Activated CD4-positive, alpha-beta T cell treated with anti-CD3 and anti-CD28 coated beads, Interleukin-2, amount 50 U/mL, for 24 hours (primary cell): ENCODE results near the gene LDLRAD1.
"Not testable (repeated sequence)": the region's sequence is repeated elsewhere in the genome, so short reads cannot be mapped to it uniquely, and the experiment has no call there.

Experiments used
- DNase-seq, 2 donors: peaks; one replicate each; pipeline ENCODE4 v3.0.0-alpha.2; 2020; ENCODE audit warnings: low read depth in 1 of 2, low spot score in 1 of 2

The LDLRAD1 gene, protein sequence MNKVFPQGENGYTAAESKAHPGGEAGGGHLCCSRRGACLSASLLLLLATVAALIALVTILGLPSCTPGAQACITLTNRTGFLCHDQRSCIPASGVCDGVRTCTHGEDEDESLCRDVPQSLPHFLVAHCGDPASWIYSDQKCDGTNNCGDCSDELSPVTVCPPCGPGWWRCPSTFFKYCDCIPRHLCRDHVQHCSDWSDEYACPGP

DNA sequence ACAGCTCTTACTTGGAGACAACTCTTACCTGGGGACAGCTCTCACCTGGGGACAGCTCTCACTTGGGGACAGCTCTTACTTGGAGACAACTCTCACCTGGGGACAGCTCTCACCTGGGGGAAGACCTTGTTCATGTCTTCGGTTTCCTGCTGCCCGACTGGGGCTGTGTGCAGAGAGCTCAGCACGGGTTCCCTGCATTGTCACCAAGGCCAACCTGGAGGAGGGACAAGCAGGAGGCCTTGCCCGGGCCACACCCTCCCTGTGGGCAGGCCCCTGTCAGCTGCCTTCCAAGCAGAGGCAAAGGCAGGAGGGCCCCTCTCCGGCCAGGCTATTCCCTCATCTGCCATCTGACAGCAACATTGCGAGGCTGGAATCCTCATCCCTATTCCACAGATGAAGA is at the start of gene LDLRAD1:
LDLRAD1 (minus strand) TSS at position 208 of the 400 bp plus-strand sequence; CDS start at position 134, 74 bp downstream.
- no peak for DNase-seq

DNA sequence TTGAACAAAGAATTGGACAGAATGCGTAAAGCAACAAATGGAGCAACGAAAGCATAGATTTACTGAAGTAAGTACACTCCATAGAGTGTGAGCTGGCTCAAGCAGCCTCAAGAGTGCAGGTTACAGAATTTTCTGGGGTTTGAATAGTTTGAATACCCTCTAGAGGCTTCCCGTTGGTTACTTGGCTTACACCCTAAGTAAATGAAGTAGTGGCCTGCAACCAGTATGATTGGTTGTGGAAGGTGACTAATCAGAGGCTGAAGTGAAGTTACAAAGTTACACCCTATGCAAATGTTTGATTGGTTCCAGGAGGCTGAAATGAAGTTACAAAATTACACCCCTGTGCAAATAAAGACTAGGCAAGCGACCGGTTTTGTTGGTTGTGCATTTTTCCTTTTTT is 46.3 kb upstream of the LDLRAD1 start:
- DNase-seq, result no peak

- no peak for DNase-seq
These were observed 36.4 kb upstream of the LDLRAD1 start for GRCh38 chr1:54054438-54054749.

DNA sequence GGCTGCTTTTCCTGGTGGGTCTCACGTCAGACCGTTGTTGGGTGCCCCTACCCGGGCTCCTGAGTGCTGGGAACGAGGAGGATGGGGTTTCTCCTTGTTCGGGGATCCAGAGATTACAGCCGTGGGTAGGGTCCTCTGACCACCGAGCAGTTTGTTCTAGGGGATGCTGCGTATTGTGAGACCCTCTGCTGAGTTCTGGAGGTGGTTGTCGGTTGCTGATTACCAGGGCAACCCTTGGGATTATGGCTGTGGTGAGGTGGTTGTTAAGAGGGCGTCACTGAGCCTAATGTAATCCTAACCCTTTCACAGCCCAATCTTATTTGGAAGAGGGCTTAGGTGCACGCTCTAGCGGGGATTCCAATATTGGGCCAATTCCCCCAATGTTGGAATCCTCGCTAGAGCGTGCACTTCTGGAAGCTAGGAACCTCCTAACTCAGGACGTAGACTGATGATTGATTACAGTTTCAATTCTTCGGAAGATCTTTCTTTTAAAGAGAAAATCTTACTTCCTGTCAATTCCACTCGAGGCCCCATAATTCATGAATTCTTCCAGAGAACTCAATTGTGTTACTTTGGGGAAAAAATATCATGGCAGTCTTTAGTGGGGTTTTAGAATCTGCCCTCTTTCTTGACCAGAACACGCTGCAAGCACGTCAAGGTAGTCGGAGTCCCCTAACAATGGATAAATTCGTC is 35.9 kb upstream of the LDLRAD1 start:
- DNase-seq, result no peak

DNA sequence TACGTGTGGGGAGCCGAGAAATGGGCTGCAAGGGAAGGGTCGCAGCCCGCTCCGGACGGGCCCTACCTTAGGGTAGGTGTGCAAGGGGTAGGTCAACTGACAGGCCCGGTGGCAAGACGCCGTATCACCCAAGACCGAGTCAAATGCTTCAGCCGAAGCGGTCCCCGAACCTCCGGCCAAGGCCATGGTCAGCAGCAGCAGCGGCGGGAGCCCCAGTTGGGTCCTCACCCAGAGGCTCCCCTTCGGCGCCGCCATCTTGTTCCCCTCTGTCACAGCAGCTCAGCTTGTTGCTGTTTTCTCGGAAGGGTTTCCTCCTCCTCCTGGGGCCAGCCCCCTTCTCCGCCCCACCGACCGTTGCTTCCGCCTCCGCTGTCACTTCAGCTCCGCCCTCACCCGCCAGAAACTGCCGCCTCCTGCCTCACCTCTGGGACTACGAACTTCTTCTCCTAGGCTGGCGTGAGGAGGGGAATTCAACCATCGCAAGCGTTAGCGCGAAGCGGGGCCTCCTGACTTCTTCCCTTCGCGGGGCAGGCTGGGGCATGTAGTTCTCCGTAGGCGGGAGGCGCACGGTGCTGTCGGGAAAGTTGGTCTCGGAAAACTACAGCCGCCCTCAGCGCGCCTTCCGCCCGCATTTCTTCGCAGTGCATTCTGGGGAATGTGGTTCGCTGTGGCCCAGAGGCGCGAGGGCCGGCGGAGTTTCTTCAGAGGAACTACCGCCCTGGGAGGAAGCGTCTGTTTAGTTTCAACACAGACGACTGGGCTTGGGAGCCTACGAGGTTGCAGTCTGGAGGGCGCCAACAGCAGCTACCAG is 35.2 kb upstream of the LDLRAD1 start, which contains the start of the genes TCEANC2 and TMEM59:
TCEANC2 (plus strand) TSS at position 675 of the 811 bp plus-strand sequence. CDS start 815 bp downstream, outside the sequence.
TMEM59 (minus strand) TSS at position 271 of the 811 bp plus-strand sequence; CDS start at position 255, 16 bp downstream.
- peak; percentile 90 to 98 for DNase-seq

GRCh38 chr1:54052431-54052933 is 34.5 kb upstream of the LDLRAD1 start:
- DNase-seq, result peak in 1 of 2 donors; percentile 26

DNA sequence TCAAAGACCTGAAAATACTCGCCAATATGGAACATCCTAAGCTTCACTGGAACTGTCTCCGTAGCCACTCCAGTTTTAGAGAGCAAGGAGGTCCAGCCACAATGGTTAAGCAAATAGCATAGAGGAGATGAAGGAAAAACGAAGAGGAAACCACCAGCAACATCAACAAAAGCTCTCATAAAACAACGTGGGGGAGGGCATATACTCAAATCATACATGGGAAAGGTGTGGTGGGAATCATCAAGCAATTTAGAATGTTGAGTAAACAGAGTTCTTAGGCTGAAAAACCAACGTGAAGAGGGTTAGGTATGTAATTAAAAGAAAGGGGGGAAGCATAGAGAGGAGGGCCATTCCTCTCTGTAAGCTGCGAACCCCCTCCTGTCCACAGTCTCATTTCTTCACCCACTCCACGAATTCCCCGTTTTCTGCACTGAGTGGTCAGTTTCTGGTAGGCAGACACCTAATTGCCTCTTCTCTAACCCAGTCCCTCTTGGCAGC is 34.0 kb upstream of the LDLRAD1 start:
- DNase-seq, result no peak

GRCh38 chr1:54050435-54050834 is 32.4 kb upstream of the LDLRAD1 start:
- not testable (repeated sequence) for DNase-seq

DNA sequence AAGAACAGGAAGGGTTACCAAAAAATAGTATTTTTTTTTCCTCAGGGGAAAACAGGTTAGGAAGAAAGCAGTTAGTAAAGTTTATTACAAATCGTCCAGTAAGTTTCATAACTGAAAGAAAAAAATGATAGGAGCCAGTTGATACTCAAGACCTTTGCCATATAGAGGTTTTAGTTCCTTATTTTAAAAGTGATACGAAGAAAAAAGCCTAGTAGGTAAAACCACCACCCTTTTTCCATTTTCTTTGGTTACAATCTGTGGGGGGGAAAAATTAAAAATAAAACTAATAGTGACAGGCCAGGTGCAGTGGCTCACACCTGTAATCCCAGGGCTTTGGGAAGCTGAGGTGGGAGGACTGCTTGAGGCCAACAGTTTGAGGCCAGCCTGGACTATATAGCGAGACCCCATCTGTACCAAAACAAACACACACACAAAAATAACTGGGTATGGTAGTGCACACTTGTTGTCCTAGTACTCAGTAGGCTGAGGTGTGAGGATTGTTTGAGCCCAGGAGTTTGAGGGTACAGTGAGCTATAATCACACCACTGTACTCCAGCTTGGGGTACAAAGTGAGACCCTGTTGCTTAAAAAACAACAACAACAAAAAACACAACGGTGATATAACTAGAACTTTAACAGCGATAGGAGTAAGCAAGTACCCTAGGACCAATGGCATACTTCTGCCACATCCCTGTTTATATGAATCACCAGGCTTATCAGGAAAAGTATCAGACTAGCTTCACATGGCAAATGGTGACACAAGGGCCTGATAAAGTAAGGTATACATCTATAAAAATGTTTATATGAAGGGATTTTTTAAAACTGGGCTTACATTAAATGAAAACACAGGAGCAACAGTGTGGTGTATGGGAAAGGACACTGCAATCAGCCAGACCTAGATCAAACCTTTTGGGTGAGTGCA is 29.7 kb upstream of the LDLRAD1 start:
- DNase-seq, result no peak

GRCh38 chr1:54046671-54047383 is 28.8 kb upstream of the LDLRAD1 start:
- no peak for DNase-seq

DNA sequence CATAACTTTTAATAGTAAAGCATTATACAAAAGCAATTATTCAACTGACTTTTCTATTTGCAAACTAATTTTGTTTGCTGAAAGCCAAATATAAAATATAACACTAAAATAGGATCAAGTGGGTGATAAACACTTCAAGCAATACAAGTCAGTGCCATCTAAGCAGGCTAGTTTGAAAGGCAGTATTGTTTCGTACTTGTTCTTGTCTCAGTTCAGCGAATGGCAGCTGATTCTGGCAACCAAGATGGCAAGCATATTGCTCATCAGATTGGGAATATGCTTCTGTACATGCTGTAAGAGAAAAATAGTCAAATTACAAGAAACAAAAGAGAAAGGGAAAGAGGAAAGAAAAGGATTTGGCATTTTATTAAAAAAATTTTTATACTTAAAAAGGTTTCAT is 27.5 kb upstream of the LDLRAD1 start:
- no peak for DNase-seq

- no peak for DNase-seq
These were observed 23.8 kb upstream of the LDLRAD1 start for GRCh38 chr1:54041806-54042205.

DNA sequence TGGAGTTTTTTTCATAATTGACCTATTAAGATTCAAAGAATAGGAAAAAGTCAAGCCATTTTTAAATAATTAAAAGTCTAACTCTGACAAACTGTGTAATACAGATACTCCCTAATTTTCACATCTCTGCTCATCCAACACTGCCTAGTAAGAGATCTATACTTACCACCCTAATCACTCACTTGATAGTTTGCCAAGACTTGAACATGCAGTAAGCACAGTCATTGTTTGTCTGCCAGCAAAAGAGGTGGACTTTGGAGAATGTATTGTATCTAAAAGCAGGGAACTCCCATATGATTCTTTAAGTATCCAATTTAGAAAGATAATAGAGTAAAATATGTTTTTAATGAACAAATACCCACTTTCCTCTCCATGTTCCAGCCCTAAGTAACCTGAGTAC is 19.5 kb upstream of the LDLRAD1 start:
- no peak for DNase-seq

DNA sequence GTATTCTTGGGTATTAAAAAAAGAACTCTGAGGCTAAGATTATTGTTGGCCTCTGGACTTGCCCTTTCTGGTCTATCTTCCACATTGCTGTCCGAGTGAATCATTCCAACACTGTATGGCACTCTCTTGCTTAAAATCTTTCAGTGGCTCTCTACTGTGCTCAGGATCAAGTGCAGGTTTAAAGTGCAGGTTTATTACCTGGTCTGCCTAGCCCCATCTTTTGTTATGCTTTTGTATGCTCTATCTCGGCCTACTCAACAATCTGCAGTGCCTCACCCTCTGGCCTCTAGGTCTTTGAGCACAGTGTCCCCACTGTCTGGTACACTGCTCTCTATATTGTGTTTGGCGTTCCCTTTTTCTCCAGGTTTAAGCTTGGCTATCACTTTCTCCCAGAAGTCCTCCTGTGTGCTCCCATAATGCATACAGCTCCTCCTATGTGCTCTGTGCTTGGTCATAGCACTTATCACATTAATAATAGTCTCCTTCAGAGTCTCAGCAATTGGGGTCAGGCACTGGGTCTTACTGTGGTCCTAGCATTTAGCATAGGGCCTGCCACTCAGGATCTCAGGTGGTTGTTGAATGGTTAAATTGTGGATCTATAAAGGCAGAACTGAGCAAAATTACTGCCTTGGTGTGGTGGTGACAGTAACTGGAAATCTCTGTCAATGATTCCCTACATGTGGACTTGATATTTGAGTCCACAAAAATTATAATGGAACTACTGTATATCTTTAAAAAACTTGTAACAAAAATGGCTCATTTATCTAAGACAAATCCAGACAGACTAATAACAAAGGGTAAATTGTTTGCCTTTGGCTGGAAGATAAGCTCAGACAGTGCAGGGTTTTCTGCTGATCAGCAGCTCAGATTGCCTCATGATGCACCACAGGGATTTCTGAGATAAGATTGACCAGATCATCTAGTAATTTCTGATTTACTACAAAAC is 10.6 kb upstream of the LDLRAD1 start:
- no peak for DNase-seq

- no peak for DNase-seq
These were observed 9.9 kb upstream of the LDLRAD1 start for GRCh38 chr1:54027848-54028247.

- DNase-seq, result not testable (repeated sequence)
These were observed 6.8 kb upstream of the LDLRAD1 start for GRCh38 chr1:54024811-54025210.

GRCh38 chr1:54024358-54024757 is 6.4 kb upstream of the LDLRAD1 start:
- no peak for DNase-seq

DNA sequence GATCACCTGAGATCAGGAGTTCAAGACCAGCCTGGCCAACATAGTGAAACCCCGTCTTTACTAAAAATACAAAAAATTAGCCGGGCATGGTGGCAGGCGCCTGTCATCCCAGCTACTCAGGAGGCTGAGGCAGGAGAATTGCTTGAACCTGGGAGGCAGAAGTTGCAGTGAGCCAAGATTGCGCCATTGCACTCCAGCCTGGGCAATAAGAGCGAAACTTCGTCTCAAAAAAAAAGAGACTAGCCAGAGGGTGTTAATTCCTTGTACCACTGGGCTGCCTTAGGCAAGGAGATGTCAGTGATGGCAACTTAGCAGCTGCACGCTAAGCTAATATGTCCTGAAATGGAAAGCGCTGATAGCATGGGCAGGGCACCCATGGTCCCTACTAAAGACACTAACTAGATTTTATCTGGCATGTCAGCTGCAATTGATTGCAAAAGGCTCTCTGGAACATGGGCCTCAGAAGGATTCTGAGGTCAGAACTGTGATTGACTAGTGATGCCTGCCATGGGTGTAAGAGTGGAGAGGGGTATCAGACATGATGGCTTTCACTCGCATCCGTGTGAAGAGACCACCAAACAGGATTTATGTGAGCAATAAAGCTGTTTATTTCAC is 1.7 kb upstream of the LDLRAD1 start:
- not testable (repeated sequence) for DNase-seq
